ENCODE measurements around the gene SPTBN4.
A peak's percentile ranks its signal among the peaks of the same experiment; 100 is the strongest.

The SPTBN4 gene

GRCh38 chr19:40604647-40605215 is 137.9 kb downstream of the SPTBN4 start:
- DNase-seq (ENCODE audit: low read depth), result no peak

GRCh38 chr19:40605216-40605971 is 138.6 kb downstream of the SPTBN4 start:
- DNase-seq (ENCODE audit: low read depth), result peak; percentile 62

DNA sequence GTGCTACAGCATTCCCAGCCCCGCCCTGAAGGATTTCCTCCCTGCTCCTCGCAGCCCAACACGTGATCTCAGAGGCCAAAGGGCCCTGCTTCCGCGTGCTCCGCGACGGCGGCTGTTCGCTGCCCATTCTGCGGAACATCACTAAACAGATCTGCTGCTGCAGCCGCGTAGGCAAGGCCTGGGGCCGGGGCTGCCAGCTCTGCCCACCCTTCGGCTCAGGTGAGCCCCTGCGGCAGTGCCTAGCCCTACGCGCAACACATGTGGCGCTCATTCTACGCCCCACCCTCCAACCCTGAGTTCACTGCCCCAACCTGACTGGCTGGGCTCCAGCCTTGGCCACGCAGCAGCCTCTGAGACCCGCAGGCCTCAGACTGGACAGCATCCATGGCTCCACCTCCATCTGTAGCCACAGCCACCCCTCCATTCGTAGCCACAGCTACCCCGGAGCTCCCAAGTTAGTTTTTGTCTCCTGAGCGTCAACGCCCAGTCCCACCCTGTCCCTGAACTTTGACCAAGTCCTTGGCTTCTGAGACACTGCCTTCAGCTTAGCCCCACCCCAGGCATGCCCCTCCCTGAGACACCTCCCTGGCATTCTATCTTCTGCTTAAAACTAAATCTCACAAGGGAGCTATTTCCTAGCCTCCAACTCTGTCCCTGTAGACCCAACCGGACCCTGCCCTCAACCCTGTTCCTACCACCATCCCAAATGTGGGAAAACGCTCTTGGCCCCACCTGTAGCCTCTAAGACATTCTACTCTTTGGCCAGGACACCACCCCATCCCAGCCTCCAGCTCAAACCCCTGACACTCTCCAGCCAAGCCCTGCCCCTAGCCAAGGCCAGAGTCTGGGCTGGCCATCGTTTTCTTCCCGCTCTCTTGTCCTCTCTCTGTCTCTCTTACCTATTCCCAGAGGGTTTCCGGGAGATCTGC is 140.8 kb downstream of the SPTBN4 start:
- no peak for DNase-seq (ENCODE audit: low read depth)

- DNase-seq (ENCODE audit: low read depth), result no peak
Observed at GRCh38 chr19:40608240-40608621, 141.4 kb downstream of the SPTBN4 start.

DNA sequence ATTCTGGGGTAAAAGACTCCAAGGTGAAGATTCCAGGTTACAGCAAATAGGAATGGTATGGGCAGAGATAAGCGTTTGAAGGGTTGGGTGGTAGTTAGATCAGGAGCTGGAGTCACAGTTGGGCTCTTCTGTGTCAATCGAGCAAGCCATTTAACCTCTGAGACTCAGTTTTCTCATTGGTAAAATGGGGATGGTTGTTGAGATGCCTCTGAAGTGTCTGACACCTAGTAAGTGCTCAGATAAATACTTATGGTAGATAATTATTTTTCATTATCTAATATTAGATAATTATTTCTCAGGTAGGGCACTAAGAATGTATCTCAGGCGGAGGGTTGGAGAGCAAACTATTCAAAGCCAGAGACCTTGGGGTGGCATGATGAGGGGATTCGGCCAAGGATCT is 142.2 kb downstream of the SPTBN4 start:
- no peak for DNase-seq (ENCODE audit: low read depth)

GRCh38 chr19:40609561-40610395 is 143.0 kb downstream of the SPTBN4 start:
- DNase-seq (ENCODE audit: low read depth), result peak; percentile 85

- DNase-seq (ENCODE audit: low read depth), result peak; percentile 34
Observed at GRCh38 chr19:40610396-40611064, 143.7 kb downstream of the SPTBN4 start.

DNA sequence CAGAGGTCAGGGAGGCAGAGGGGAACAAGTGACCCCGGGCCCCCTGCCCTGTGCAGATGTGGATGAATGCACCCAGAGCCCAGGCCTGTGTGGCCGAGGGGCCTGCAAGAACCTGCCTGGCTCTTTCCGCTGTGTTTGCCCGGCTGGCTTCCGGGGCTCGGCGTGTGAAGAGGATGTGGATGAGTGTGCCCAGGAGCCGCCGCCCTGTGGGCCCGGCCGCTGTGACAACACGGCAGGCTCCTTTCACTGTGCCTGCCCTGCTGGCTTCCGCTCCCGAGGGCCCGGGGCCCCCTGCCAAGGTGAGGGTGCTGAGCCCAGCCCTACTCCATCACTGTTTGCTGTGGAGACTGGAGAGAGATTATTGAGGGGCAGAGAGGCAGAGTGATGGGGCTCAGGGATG is 144.3 kb downstream of the SPTBN4 start:
- no peak for DNase-seq (ENCODE audit: low read depth)

- DNase-seq (ENCODE audit: low read depth), result no peak
Observed at GRCh38 chr19:40611900-40612698, 145.3 kb downstream of the SPTBN4 start.

DNA sequence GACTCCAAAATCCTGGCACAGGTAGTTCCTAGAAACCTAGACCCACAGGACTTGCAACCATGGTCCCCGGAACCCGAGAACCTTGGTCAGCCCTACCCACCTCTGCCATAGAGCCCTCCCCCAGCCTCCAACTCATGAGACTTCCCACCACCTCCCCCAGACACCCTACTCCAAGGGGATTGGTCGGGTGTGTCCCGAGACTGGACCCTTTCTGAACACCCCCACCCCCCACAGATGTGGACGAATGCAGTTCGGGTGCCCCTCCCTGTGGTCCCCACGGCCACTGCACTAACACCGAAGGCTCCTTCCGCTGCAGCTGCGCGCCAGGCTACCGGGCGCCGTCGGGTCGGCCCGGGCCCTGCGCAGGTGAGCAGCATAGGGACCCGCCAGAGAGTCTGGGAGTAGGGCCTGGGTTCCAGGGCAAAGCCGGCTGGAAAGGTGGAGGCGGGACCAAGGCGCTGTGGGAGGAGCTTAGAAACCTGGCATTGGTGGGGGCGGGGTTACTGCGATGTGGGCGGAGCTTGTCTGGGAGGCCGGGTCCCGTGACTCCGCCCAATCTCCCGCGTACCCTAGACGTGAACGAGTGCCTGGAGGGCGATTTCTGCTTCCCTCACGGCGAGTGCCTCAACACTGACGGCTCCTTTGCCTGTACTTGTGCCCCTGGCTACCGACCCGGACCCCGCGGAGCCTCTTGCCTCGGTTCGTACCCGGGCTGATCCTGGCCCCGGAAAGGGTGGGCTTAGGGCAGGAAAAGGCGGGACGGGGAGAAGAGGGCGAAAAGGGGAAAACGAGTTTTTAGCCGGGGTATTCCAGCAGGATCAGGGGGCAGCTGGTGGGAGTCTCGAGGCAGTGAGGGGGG is 146.3 kb downstream of the SPTBN4 start:
- DNase-seq (ENCODE audit: low read depth), result peak; percentile 61

DNA sequence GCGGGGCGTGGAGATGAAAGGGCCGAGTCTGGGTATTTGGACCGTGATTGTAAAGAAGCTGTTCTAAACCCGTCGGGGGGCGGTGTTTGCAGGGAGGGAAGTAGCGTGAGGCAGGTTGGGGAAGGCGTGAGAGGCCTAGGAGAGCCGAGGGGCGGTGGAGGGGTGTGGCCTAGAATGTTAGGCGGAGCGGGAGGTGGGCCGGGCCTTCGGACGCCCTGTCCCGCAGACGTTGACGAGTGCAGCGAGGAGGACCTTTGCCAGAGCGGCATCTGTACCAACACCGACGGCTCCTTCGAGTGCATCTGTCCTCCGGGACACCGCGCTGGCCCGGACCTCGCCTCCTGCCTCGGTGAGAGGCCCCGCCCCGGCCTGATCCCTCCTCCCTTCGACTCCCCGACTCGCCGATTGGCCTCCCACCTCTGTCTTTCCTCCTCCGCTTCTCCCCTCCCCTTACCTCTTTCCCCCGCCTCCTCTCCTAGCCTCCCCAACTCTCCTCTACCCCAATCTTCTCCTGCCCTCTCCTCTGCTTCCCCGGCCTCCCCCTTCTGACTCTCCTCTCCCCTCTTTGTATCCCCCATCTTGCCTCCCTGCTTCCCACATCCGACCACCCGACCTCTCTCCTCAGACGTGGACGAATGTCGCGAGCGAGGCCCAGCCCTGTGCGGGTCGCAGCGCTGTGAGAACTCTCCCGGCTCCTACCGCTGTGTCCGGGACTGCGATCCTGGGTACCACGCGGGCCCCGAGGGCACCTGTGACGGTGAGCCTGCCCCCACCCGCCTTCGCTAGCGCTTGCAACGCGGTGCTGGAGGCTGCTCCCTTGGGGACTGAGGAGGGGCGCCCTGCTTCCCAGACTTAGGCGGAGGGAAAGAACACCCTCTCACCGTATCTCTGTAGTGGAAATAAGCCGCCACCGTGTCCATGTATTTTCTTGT is 147.2 kb downstream of the SPTBN4 start:
- DNase-seq (ENCODE audit: low read depth), result peak; percentile 75

- DNase-seq (ENCODE audit: low read depth), result peak; percentile 91
Observed at GRCh38 chr19:40614622-40615411, 148.0 kb downstream of the SPTBN4 start.

- DNase-seq (ENCODE audit: low read depth), result no peak
Observed at GRCh38 chr19:40616178-40616577, 149.4 kb downstream of the SPTBN4 start.

GRCh38 chr19:40616941-40617340 is 150.1 kb downstream of the SPTBN4 start:
- DNase-seq (ENCODE audit: low read depth), result no peak

DNA sequence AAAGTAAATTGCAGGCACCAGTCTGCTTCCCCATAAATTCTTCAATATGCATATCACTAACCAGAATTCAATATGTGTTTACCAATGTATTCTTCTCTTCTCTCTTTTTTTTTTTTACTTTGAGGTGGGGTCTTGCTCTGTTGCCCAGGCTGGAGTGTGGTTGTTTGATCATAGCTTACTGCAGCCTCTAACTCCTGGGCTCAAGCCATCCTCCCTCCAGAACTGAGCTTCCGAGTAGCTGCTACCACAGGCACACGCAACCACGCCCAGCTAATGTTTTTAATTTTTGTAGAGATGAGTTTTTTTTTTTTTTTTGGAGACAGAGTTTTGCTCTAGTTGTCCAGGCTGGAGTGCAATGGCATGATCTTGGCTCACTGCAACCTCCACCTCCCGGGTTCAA is 151.2 kb downstream of the SPTBN4 start:
- no peak for DNase-seq (ENCODE audit: low read depth)

DNA sequence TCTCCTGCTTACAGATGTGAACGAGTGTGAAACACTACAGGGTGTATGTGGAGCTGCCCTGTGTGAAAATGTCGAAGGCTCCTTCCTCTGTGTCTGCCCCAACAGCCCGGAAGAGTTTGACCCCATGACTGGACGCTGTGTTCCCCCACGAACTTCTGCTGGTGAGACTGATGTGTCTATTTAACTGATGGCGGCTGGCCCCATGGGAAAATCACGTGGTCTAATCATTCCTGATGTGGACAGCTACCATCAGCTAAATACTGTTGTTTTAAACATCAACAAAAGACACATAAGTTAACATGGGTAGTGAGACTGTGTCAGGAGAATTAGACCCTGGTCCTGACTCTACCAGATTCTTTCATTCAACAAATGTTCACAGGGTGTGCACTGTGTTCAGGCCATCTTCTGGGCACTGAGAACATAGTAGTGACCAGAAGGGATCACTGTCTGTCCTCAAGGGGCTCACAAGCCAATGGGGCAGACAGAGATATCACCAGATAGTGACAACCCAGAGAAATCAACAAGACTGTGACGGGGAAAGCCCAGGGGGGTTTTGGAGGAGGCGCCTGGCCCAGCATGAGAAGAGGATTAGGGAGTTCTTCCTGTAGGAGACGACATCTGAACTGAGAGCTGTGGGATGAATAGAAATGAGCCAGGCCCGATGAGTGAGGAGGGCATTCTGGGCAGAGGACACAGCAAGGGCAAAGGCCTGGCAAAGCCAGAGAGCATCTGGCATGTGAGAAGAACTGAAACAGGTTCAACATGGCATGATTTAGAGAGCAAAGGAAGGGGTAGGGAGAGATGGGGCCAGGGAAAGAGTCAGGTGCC is 152.7 kb downstream of the SPTBN4 start:
- no peak for DNase-seq (ENCODE audit: low read depth)

- DNase-seq (ENCODE audit: low read depth), result no peak
Observed at GRCh38 chr19:40620161-40620485, 153.3 kb downstream of the SPTBN4 start.
